ENCODE data around the gene NLGN4Y. TPM values are rescaled to one million over a fixed set of nuclear protein-coding genes. Genes with fewer than 3 reads are reported as not detected.

The NLGN4Y gene
- total RNA-seq, 2 donors from 2014 or later = 27.1 to 55.9 TPM

DNA sequence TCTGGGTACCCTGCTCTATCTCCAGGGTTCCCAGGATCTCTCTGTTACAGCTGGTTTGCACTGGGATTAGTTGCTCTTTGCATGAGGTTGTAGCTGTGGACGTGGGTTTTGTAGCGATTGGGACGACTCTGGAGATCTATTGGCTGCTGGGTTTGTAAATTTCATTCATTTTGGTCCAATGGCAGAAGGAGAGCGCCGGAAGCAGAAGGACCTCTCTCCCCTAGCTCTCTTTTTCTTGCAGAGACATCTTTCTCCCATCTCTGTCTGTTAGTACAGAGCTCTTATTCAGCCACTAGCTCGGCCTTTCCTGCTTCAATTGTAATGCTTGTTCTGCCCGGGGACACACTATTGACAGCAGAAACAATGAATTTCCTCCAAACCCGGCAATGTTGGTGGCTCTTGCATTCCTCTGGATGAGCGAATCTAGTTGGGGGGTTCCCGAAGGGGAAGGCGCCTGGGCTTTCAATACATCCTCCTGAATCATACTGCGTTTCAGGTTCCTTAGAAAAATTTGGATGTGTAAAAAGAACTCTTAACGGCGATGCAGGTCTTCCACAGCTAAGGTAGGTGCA lies 1.9 kb upstream of the NLGN4Y start:
- ATAC-seq (ENCODE audit: insufficient number of reproducible peaks, low FRiP score, low read depth) (no peak), DNase-seq (ENCODE audit: low spot score) (no peak)
- Histone ChIP-seq H3K4me1 (ENCODE audit: control insufficient read depth in 1 of 2, low read depth in 2 of 2) (no peaks in the 10 kb centered on the region), H3K27me3 (replicated peaks; ENCODE audit: insufficient read depth) (no peaks in the 10 kb centered on the region), H3K36me3 (no peaks in the 10 kb centered on the region), H3K9me3 (no peaks in the 10 kb centered on the region), H3K4me3 (peak overlapping the region; percentile 48), H3K27ac (no peak overlapping the region)
- TF ChIP-seq, protein P1, sequence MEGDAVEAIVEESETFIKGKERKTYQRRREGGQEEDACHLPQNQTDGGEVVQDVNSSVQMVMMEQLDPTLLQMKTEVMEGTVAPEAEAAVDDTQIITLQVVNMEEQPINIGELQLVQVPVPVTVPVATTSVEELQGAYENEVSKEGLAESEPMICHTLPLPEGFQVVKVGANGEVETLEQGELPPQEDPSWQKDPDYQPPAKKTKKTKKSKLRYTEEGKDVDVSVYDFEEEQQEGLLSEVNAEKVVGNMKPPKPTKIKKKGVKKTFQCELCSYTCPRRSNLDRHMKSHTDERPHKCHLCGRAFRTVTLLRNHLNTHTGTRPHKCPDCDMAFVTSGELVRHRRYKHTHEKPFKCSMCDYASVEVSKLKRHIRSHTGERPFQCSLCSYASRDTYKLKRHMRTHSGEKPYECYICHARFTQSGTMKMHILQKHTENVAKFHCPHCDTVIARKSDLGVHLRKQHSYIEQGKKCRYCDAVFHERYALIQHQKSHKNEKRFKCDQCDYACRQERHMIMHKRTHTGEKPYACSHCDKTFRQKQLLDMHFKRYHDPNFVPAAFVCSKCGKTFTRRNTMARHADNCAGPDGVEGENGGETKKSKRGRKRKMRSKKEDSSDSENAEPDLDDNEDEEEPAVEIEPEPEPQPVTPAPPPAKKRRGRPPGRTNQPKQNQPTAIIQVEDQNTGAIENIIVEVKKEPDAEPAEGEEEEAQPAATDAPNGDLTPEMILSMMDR (IDR thresholded peaks at IDR 0.05) = no peak

DNA sequence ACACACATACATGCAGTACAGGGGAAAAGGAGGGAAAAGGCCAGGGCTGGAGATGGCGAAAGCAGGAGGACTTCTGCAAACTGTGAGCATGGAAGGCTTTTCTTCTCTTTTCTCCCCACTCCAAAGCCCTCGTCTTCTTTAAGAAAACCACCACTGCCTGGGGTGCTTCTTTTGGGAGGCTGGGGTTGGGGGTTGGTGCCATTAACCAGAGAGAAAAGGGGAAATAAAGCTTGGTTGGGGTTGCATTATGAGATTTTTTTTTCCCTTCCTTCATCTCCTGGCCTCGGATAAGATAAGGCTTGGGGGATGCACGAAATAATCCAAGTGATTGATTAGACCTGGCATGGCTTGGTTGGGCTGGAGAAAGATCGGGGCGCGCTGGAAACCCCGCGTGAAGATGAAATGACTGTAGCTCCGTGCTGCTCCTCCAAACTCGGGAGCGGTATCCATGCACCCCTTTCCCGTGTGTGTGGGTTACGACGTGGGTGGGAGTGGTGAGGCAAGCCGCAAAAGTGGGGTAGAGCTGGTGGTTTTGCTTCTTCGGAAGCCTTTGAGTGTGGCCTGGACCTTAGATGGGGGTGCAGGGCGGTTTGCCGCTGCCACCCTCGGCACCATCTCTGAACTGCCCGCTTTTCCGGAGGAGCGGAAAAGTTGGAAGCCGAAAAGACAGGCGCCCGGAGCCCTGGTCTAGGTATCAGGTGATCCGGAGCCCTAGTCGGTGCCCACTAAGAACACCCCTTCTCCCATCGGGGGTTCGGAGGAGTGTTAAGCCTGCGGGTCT lies 648 bp upstream of the NLGN4Y start:
- Histone ChIP-seq H3K27me3 (replicated peaks; ENCODE audit: insufficient read depth) (no peaks in the 10 kb centered on the region), H3K4me1 (ENCODE audit: control insufficient read depth in 1 of 2, low read depth in 2 of 2) (no peaks in the 10 kb centered on the region), H3K4me3 (peak overlapping the region; percentile 74), H3K27ac (no peak overlapping the region), H3K9me3 (no peaks in the 10 kb centered on the region), H3K36me3 (no peaks in the 10 kb centered on the region)
- DNase-seq (ENCODE audit: low spot score) = no peak
- ATAC-seq (ENCODE audit: insufficient number of reproducible peaks, low FRiP score, low read depth) = no peak
- TF ChIP-seq, protein P1 (IDR thresholded peaks at IDR 0.05) = no peak

DNA sequence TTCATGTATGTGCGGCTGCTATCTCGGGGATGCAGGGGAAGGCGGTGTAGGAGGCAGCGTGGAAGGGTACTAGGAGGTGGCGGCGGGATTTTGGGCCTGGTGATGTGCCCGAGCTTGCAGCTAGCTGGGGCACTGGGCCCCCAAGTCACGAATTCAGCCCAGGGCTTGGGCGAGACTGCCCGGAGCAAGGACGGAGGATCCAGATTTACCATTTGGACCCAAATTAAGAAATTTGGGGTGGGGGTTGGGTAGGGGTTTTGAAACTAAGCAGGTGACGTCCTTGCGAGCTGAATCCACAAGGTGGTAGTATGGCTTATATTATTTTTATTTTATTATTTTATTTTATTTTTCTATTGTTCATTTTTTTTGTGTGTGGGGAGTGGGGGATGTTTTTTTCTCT lies 986 bp downstream of the NLGN4Y start:
- H3K36me3 ChIP-seq = no peaks in the 10 kb centered on the region
- no peak for DNase-seq (ENCODE audit: low spot score)
- TF ChIP-seq, protein P1 (IDR thresholded peaks at IDR 0.05) = peak; percentile 8
- peak overlapping the region; percentile 74 for H3K4me3 ChIP-seq
- no peaks in the 10 kb centered on the region for H3K9me3 ChIP-seq
- no peaks in the 10 kb centered on the region for H3K4me1 ChIP-seq (ENCODE audit: control insufficient read depth in 1 of 2, low read depth in 2 of 2)
- no peak for ATAC-seq (ENCODE audit: insufficient number of reproducible peaks, low FRiP score, low read depth)
- no peaks in the 10 kb centered on the region for H3K27me3 ChIP-seq (replicated peaks; ENCODE audit: insufficient read depth)
- H3K27ac ChIP-seq = peak overlapping the region in 1 of 2 donors; percentile 21

DNA sequence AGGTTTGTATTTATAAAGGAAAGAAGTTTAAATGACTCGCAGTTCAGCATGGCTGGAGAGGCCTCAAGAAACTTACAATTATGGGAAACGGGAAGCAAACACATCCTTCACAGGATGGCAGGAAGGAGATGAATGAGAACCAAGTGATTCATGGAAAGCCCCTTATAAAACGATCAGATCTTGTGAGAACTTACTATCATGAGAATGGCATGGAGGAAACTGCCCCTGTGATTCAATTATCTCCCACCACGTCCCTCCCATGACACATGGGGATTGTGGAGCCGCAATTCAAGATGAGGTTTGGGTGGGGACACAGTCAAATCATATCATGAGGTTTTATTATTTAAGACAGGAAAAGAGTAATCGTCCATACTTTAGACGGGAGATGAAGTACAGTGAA lies 4.0 kb downstream of the NLGN4Y start:
- H3K27me3 ChIP-seq (replicated peaks; ENCODE audit: insufficient read depth) = no peaks in the 10 kb centered on the region
- no peak for DNase-seq (ENCODE audit: low spot score)
- no peak for ATAC-seq (ENCODE audit: insufficient number of reproducible peaks, low FRiP score, low read depth)
- H3K4me3 ChIP-seq = no peak overlapping the region
- TF ChIP-seq, protein P1 (IDR thresholded peaks at IDR 0.05) = no peak
- H3K4me1 ChIP-seq (ENCODE audit: control insufficient read depth in 1 of 2, low read depth in 2 of 2) = no peaks in the 10 kb centered on the region
- H3K9me3 ChIP-seq = no peaks in the 10 kb centered on the region
- no peak overlapping the region for H3K27ac ChIP-seq
- H3K36me3 ChIP-seq = no peaks in the 10 kb centered on the region

DNA sequence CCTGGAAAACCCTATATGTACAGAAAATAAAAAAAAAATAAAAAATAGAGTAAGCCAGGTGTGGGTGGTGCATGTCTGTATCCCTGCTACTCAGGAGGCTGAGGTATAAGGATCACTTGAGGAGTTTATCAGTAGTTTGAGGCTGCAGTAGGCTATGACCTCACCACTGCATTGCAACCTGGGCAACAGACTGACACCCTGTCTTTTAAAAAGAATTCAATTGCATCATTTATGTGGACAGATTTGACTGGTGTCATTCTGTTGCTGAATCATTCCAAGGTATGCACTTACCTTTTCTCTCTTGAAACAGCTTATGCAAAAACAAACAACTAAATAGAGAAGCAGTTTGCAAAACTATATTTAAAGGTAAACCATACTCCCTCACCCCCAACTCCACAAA lies 12.4 kb downstream of the NLGN4Y start:
- DNase-seq (ENCODE audit: low spot score) (no peak), ATAC-seq (ENCODE audit: insufficient number of reproducible peaks, low FRiP score, low read depth) (no peak)
- no peaks in the 10 kb centered on the region for H3K36me3 ChIP-seq
- H3K4me3 ChIP-seq = no peak overlapping the region
- H3K9me3 ChIP-seq = no peaks in the 10 kb centered on the region
- TF ChIP-seq, protein P1 (IDR thresholded peaks at IDR 0.05) = no peak
- no peak overlapping the region for H3K27ac ChIP-seq
- H3K4me1 ChIP-seq (ENCODE audit: control insufficient read depth in 1 of 2, low read depth in 2 of 2) = no peaks in the 10 kb centered on the region
- no peaks in the 10 kb centered on the region for H3K27me3 ChIP-seq (replicated peaks; ENCODE audit: insufficient read depth)
